ENCODE measurements around the gene EIPR1. TPM values are rescaled to one million over a fixed set of nuclear protein-coding genes. Genes with fewer than 3 reads are reported as not detected.

The EIPR1 gene
- polyA plus RNA-seq, 1 donor (not counting 4 experiments of a cell fraction or from before 2014, with no cell fraction given): 44.3 TPM

DNA sequence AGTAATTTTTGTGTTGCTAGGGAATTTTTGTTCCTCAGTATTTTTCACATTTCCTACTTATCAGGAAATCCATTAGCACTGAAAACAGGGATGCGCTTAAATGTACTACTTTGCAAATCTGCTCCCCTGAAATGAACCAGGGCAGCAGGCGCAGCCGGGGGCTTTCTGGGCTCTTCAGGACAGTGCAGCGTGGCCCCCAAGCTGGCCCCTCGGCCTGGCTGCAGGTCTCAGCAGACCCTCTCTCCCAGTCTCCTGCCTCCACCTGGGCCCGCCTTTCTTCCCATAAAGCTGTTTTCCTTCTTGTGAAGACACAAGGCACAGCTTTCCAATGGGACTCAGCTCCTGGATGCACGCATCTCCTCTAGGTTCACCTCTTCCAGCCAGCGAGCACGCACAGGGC is 35.3 kb downstream of the EIPR1 start:
- H2AFZ ChIP-seq (ENCODE audit: control insufficient read depth, low read length): no peak overlapping the region
- TF ChIP-seq, protein P1, sequence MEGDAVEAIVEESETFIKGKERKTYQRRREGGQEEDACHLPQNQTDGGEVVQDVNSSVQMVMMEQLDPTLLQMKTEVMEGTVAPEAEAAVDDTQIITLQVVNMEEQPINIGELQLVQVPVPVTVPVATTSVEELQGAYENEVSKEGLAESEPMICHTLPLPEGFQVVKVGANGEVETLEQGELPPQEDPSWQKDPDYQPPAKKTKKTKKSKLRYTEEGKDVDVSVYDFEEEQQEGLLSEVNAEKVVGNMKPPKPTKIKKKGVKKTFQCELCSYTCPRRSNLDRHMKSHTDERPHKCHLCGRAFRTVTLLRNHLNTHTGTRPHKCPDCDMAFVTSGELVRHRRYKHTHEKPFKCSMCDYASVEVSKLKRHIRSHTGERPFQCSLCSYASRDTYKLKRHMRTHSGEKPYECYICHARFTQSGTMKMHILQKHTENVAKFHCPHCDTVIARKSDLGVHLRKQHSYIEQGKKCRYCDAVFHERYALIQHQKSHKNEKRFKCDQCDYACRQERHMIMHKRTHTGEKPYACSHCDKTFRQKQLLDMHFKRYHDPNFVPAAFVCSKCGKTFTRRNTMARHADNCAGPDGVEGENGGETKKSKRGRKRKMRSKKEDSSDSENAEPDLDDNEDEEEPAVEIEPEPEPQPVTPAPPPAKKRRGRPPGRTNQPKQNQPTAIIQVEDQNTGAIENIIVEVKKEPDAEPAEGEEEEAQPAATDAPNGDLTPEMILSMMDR (optimal IDR thresholded peaks at IDR 0.05 in 1 of 3, IDR thresholded peaks at IDR 0.05 in 1 of 3, conservative IDR thresholded peaks at IDR 0.05 in 1 of 3; ENCODE audit: extremely low read depth in 1 of 3, insufficient read depth in 2 of 3, low read length in 3 of 3): no peak
- no peak for TF ChIP-seq EZH2 (IDR thresholded peaks at IDR 0.05; ENCODE audit: low read length)
- H3K27me3 ChIP-seq (ENCODE audit: control insufficient read depth, extremely low read depth, insufficient read depth, low read length): no peaks in the 10 kb centered on the region
- dilution Hi-C loops (cut with MboI; ENCODE audit: extremely low pct_ligation_motif_present, low sequenced_read_pairs): no loop called here
- no peak overlapping the region for H3K9ac ChIP-seq (ENCODE audit: control insufficient read depth, extremely low read depth, insufficient read depth, low read length)
- H3K9me3 ChIP-seq (ENCODE audit: control insufficient read depth, low read depth, low read length): no peaks in the 10 kb centered on the region
- no peaks in the 10 kb centered on the region for H3K4me1 ChIP-seq (ENCODE audit: control insufficient read depth, extremely low read depth, insufficient read depth, low read length)
- FAIRE-seq (no peak), DNase-seq (ENCODE audit: low read depth, low spot score) (no peak)
- no peak overlapping the region for H3K4me3 ChIP-seq (ENCODE audit: control insufficient read depth in 2 of 3, extremely low read depth in 1 of 3, insufficient read depth in 2 of 3, low read depth in 1 of 3, low read length in 3 of 3)
- peaks cover 2% of the 10 kb centered on the region for H4K20me1 ChIP-seq (ENCODE audit: control insufficient read depth, extremely low read depth, insufficient read depth, low read length)
- H3K79me2 ChIP-seq (ENCODE audit: control insufficient read depth, insufficient read depth, low read length): no peaks in the 10 kb centered on the region
- no peaks in the 10 kb centered on the region for H3K9me1 ChIP-seq (ENCODE audit: control insufficient read depth, extremely low read depth, insufficient read depth, low read length)
- H3K36me3 ChIP-seq (ENCODE audit: control insufficient read depth in 2 of 2, extremely low read depth in 1 of 2, insufficient read depth in 2 of 2, low read length in 2 of 2): peaks cover 0 to 2% of the 10 kb centered on the region in 2 experiments
- no peak overlapping the region for H3K4me2 ChIP-seq (ENCODE audit: control insufficient read depth, extremely low read depth, insufficient read depth, low read depth, low read length)
- no peak overlapping the region for H3K27ac ChIP-seq (ENCODE audit: control insufficient read depth, insufficient read depth, low read length)

- dilution Hi-C loops (cut with MboI; ENCODE audit: extremely low pct_ligation_motif_present, low sequenced_read_pairs): no loop called here
- no peak overlapping the region for H2AFZ ChIP-seq (ENCODE audit: control insufficient read depth, low read length)
- no peak overlapping the region for H3K4me2 ChIP-seq (ENCODE audit: control insufficient read depth, extremely low read depth, insufficient read depth, low read depth, low read length)
- DNase-seq (ENCODE audit: low read depth, low spot score) (no peak), FAIRE-seq (no peak)
- no peak overlapping the region for H3K9ac ChIP-seq (ENCODE audit: control insufficient read depth, extremely low read depth, insufficient read depth, low read length)
- no peak for TF ChIP-seq EZH2 (IDR thresholded peaks at IDR 0.05; ENCODE audit: low read length)
- TF ChIP-seq, protein P1 (optimal IDR thresholded peaks at IDR 0.05 in 1 of 3, IDR thresholded peaks at IDR 0.05 in 1 of 3, conservative IDR thresholded peaks at IDR 0.05 in 1 of 3; ENCODE audit: extremely low read depth in 1 of 3, insufficient read depth in 2 of 3, low read length in 3 of 3): no peak
- H3K27ac ChIP-seq (ENCODE audit: control insufficient read depth, insufficient read depth, low read length): no peak overlapping the region
- no peaks in the 10 kb centered on the region for H3K27me3 ChIP-seq (ENCODE audit: control insufficient read depth, extremely low read depth, insufficient read depth, low read length)
- peaks cover 2% of the 10 kb centered on the region for H4K20me1 ChIP-seq (ENCODE audit: control insufficient read depth, extremely low read depth, insufficient read depth, low read length)
- no peak overlapping the region for H3K4me3 ChIP-seq (ENCODE audit: control insufficient read depth in 2 of 3, extremely low read depth in 1 of 3, insufficient read depth in 2 of 3, low read depth in 1 of 3, low read length in 3 of 3)
- H3K9me3 ChIP-seq (ENCODE audit: control insufficient read depth, low read depth, low read length): no peaks in the 10 kb centered on the region
- H3K9me1 ChIP-seq (ENCODE audit: control insufficient read depth, extremely low read depth, insufficient read depth, low read length): no peaks in the 10 kb centered on the region
- H3K36me3 ChIP-seq (ENCODE audit: control insufficient read depth in 2 of 2, extremely low read depth in 1 of 2, insufficient read depth in 2 of 2, low read length in 2 of 2): peaks cover 2% of the 10 kb centered on the region in 2 experiments
- no peaks in the 10 kb centered on the region for H3K79me2 ChIP-seq (ENCODE audit: control insufficient read depth, insufficient read depth, low read length)
- H3K4me1 ChIP-seq (ENCODE audit: control insufficient read depth, extremely low read depth, insufficient read depth, low read length): no peaks in the 10 kb centered on the region
Observed at GRCh38 chr2:3341336-3341735, 36.3 kb downstream of the EIPR1 start.
